Activated naive CD8-positive, alpha-beta T cell treated with anti-CD3 and anti-CD28 coated beads, Interleukin-2, amount 50 U/mL, for 24 hours (primary cell): ENCODE measurements around the gene CEMIP.

Source experiments
- ATAC-seq: fragments of 150-1000 bp; cut with Tn5 transposase; one replicate; pipeline ENCODE4 v1.10.0; 2021
- DNase-seq: peaks from one replicate; pipeline ENCODE4 v3.0.0; 2021
- H3K27ac Mint-ChIP-seq: one replicate; pipeline ENCODE4 v1.8.0; 2021; ENCODE audit warnings: mild to moderate bottlenecking, mixed read lengths
- H3K27me3 Mint-ChIP-seq: one replicate; pipeline ENCODE4 v1.8.0; 2021; ENCODE audit warnings: mixed read lengths
- H3K36me3 Mint-ChIP-seq: one replicate; pipeline ENCODE4 v1.8.0; 2021; ENCODE audit warnings: low read depth, mixed read lengths
- H3K4me1 Mint-ChIP-seq: one replicate; pipeline ENCODE4 v1.8.0; 2021; ENCODE audit warnings: mixed read lengths
- H3K4me3 Mint-ChIP-seq: one replicate; pipeline ENCODE4 v1.8.0; 2021; ENCODE audit warnings: mild to moderate bottlenecking, moderate library complexity, mixed read lengths
- H3K9me3 Mint-ChIP-seq: one replicate; pipeline ENCODE4 v1.8.0; 2021; ENCODE audit warnings: mixed read lengths

The CEMIP gene

DNA sequence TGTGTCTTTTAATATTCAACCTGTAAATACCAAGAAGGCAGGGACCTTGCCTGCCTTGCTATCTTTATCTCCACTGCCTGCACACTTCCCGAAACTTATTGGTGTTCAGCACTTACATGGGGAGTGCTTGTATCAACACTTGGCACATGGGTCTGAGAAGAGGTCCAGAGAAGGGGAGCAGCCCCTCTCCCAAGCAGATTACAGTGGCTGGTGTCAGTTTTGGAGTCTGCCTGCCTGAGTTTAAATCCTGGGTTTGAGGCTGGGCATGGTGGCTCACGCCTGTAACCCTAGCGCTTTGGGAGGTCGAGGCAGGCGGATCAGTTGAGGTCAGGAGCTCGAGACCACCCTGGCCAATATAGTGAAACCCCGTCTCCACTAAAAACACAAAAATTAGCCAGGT, 190.1 kb downstream of the CEMIP start:
- no peak overlapping the region for H3K27ac Mint-ChIP-seq
- no peak overlapping the region for H3K4me3 Mint-ChIP-seq
- DNase-seq (no peak), ATAC-seq (no peak)
- H3K27me3 Mint-ChIP-seq, result no peaks in the 10 kb centered on the region
- peaks cover 24% of the 10 kb centered on the region for H3K36me3 Mint-ChIP-seq
- peaks cover 9% of the 10 kb centered on the region for H3K4me1 Mint-ChIP-seq
- H3K9me3 Mint-ChIP-seq, result peaks cover 2% of the 10 kb centered on the region

- H3K36me3 Mint-ChIP-seq, result peaks cover 15% of the 10 kb centered on the region
- peak; percentile 66 for DNase-seq
- no peaks in the 10 kb centered on the region for H3K27me3 Mint-ChIP-seq
- H3K27ac Mint-ChIP-seq, result no peak overlapping the region
- H3K4me3 Mint-ChIP-seq, result no peak overlapping the region
- peaks cover 13% of the 10 kb centered on the region for H3K4me1 Mint-ChIP-seq
- ATAC-seq, result peak; percentile 46
- H3K9me3 Mint-ChIP-seq, result no peaks in the 10 kb centered on the region
Measured at GRCh38 chr15:80970018-80970657, 191.0 kb downstream of the CEMIP start.

DNA sequence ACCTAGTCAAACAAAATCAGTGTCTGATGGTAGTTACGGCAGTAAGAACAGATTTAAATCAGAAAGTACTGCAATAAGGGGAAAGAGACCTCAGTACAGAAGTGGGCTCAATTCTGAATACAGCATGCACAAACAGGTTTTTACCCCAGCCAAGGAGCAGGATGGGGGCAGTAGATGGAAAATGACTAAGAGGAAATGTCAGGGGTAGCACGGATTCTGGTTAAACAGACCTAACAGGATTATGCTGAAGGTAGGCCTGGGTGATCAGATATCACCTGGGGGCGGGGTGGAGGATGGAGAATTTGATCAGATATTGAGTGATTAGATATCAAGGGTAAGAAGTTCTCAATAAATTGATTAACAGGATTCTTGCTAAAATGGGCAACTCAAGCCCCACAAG, 191.5 kb downstream of the CEMIP start:
- peaks cover 19% of the 10 kb centered on the region for H3K4me1 Mint-ChIP-seq
- ATAC-seq, result no peak
- peaks cover 11% of the 10 kb centered on the region for H3K36me3 Mint-ChIP-seq
- H3K4me3 Mint-ChIP-seq, result no peak overlapping the region
- DNase-seq, result no peak
- no peaks in the 10 kb centered on the region for H3K27me3 Mint-ChIP-seq
- peak overlapping the region; percentile 10 for H3K27ac Mint-ChIP-seq
- H3K9me3 Mint-ChIP-seq, result no peaks in the 10 kb centered on the region

- H3K27ac Mint-ChIP-seq, result peak overlapping the region; percentile 10
- peaks cover 11% of the 10 kb centered on the region for H3K36me3 Mint-ChIP-seq
Measured at GRCh38 chr15:80971143-80971542, 192.0 kb downstream of the CEMIP start.

GRCh38 chr15:80972276-80972675, 193.1 kb downstream of the CEMIP start:
- H3K27ac Mint-ChIP-seq, result no peak overlapping the region

More at GRCh38 chr15:80971143-80971542, 192.0 kb downstream of the CEMIP start:
- no peaks in the 10 kb centered on the region for H3K9me3 Mint-ChIP-seq
- no peaks in the 10 kb centered on the region for H3K27me3 Mint-ChIP-seq
- H3K4me3 Mint-ChIP-seq, result no peak overlapping the region
- ATAC-seq (no peak), DNase-seq (no peak)
- peaks cover 20% of the 10 kb centered on the region for H3K4me1 Mint-ChIP-seq

GRCh38 chr15:80974914-80975313, 195.7 kb downstream of the CEMIP start:
- H3K27me3 Mint-ChIP-seq, result no peaks in the 10 kb centered on the region
- DNase-seq, result no peak
- H3K9me3 Mint-ChIP-seq, result no peaks in the 10 kb centered on the region
- peaks cover 31% of the 10 kb centered on the region for H3K36me3 Mint-ChIP-seq
- no peak for ATAC-seq
- no peak overlapping the region for H3K27ac Mint-ChIP-seq
- H3K4me3 Mint-ChIP-seq, result no peak overlapping the region
- peaks cover 49% of the 10 kb centered on the region for H3K4me1 Mint-ChIP-seq

More at GRCh38 chr15:80972276-80972675, 193.1 kb downstream of the CEMIP start:
- H3K4me1 Mint-ChIP-seq, result peaks cover 28% of the 10 kb centered on the region
- no peaks in the 10 kb centered on the region for H3K27me3 Mint-ChIP-seq
- no peaks in the 10 kb centered on the region for H3K9me3 Mint-ChIP-seq
- DNase-seq, result no peak
- ATAC-seq, result no peak
- H3K4me3 Mint-ChIP-seq, result no peak overlapping the region
- H3K36me3 Mint-ChIP-seq, result peaks cover 18% of the 10 kb centered on the region

GRCh38 chr15:80976851-80977250, 197.7 kb downstream of the CEMIP start:
- H3K4me3 Mint-ChIP-seq, result no peak overlapping the region
- peak overlapping the region; percentile 26 for H3K27ac Mint-ChIP-seq
- H3K36me3 Mint-ChIP-seq, result peaks cover 42% of the 10 kb centered on the region
- H3K4me1 Mint-ChIP-seq, result peaks cover 41% of the 10 kb centered on the region
- no peak for ATAC-seq
- no peaks in the 10 kb centered on the region for H3K9me3 Mint-ChIP-seq
- H3K27me3 Mint-ChIP-seq, result no peaks in the 10 kb centered on the region
- no peak for DNase-seq

DNA sequence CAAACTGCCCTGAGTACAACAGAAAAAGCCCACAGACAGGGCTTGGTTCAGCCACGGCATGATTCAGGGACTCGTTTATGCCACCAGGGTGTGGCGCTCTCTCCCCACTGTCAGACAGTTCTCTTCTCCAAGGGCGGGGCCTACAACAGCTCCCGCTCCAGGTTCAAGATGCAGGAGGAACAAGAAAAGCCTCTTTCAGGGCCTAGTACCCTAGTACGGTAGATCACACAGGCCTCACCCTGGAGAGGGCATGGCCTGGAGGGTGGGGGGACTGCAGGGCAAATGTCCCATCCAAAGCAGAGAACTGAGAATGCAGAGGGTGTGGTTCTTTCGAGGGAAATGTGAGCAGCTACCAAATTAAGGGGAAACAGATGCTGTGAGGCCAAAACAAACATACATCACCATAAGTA, 198.5 kb downstream of the CEMIP start:
- H3K36me3 Mint-ChIP-seq, result peaks cover 45% of the 10 kb centered on the region
- DNase-seq (peak; percentile 47), ATAC-seq (peak; percentile 54)
- H3K27ac Mint-ChIP-seq, result no peak overlapping the region
- H3K27me3 Mint-ChIP-seq, result no peaks in the 10 kb centered on the region
- H3K4me1 Mint-ChIP-seq, result peaks cover 46% of the 10 kb centered on the region
- H3K9me3 Mint-ChIP-seq, result no peaks in the 10 kb centered on the region
- no peak overlapping the region for H3K4me3 Mint-ChIP-seq

GRCh38 chr15:80978685-80979329, 199.6 kb downstream of the CEMIP start:
- H3K27me3 Mint-ChIP-seq, result no peaks in the 10 kb centered on the region
- peaks cover 49% of the 10 kb centered on the region for H3K36me3 Mint-ChIP-seq
- no peak for ATAC-seq
- H3K27ac Mint-ChIP-seq, result peak overlapping the region; percentile 33
- H3K9me3 Mint-ChIP-seq, result no peaks in the 10 kb centered on the region
- H3K4me1 Mint-ChIP-seq, result peaks cover 52% of the 10 kb centered on the region
- H3K4me3 Mint-ChIP-seq, result no peak overlapping the region
- DNase-seq, result no peak

GRCh38 chr15:80979538-80980200, 200.5 kb downstream of the CEMIP start:
- peaks cover 56% of the 10 kb centered on the region for H3K4me1 Mint-ChIP-seq
- H3K27ac Mint-ChIP-seq, result no peak overlapping the region
- no peaks in the 10 kb centered on the region for H3K27me3 Mint-ChIP-seq
- peaks cover 49% of the 10 kb centered on the region for H3K36me3 Mint-ChIP-seq
- ATAC-seq, result no peak
- DNase-seq, result no peak
- no peaks in the 10 kb centered on the region for H3K9me3 Mint-ChIP-seq
- H3K4me3 Mint-ChIP-seq, result no peak overlapping the region

DNA sequence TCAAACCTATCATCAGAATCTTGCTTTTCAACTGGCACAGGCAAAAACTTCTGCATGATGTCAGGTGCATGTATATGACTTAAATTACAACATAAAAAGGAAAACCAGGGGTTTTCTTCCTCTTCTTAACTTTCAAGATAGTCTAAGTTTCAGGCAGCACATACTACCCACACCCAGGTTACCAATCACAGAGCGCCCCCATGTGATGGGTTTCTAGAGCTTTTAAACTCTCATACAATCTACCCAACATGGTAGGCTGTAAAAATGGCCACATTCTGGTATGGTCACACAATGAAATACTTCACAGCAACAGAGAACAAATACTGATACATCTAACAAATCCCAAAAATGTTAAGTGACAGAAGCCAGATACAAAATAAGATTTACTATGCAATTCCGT, 203.0 kb downstream of the CEMIP start:
- Mint-ChIP-seq H3K4me1 (peaks cover 62% of the 10 kb centered on the region), H3K27ac (peak overlapping the region; percentile 34), H3K27me3 (no peaks in the 10 kb centered on the region), H3K4me3 (no peak overlapping the region), H3K9me3 (no peaks in the 10 kb centered on the region), H3K36me3 (peaks cover 45% of the 10 kb centered on the region)
- ATAC-seq (no peak), DNase-seq (no peak)

- Mint-ChIP-seq H3K9me3 (no peaks in the 10 kb centered on the region), H3K4me1 (peaks cover 61% of the 10 kb centered on the region), H3K36me3 (peaks cover 42% of the 10 kb centered on the region), H3K27me3 (no peaks in the 10 kb centered on the region), H3K27ac (no peak overlapping the region), H3K4me3 (no peak overlapping the region)
- no peak for DNase-seq
- no peak for ATAC-seq
Measured at GRCh38 chr15:80982839-80983238, 203.7 kb downstream of the CEMIP start.

DNA sequence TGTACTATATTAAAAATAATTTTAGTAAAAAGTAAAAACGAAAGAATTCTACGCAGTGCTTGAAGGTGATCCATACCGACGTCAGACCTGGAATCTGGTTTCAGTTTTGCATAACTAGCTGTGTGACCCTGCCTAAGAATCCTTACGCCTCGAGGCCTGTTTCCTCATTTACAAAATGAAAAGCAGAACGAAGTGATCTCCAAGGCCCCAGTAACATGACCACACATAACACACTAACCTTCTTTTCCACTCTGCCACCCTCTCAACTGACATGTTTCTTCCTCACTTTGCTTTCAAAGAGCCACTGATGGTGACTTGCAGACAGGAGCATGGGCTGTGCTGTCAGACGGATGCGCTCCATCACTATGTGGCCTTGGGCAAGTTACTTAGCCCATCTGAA, 205.7 kb downstream of the CEMIP start:
- ATAC-seq, result no peak
- Mint-ChIP-seq H3K27ac (peak overlapping the region; percentile 80), H3K27me3 (no peaks in the 10 kb centered on the region), H3K36me3 (peaks cover 39% of the 10 kb centered on the region), H3K9me3 (no peaks in the 10 kb centered on the region), H3K4me1 (peaks cover 59% of the 10 kb centered on the region), H3K4me3 (peak overlapping the region; percentile 42)
- no peak for DNase-seq

- no peak for DNase-seq
- H3K27ac Mint-ChIP-seq, result no peak overlapping the region
- no peak overlapping the region for H3K4me3 Mint-ChIP-seq
- ATAC-seq, result no peak
- H3K36me3 Mint-ChIP-seq, result peaks cover 29% of the 10 kb centered on the region
- H3K27me3 Mint-ChIP-seq, result no peaks in the 10 kb centered on the region
- no peaks in the 10 kb centered on the region for H3K9me3 Mint-ChIP-seq
- peaks cover 67% of the 10 kb centered on the region for H3K4me1 Mint-ChIP-seq
Measured at GRCh38 chr15:80985981-80986380, 206.8 kb downstream of the CEMIP start.

GRCh38 chr15:80986487-80986886, 207.3 kb downstream of the CEMIP start:
- peak overlapping the region; percentile 100 for H3K4me3 Mint-ChIP-seq
- no peak overlapping the region for H3K27ac Mint-ChIP-seq
- ATAC-seq (no peak), DNase-seq (no peak)
- H3K36me3 Mint-ChIP-seq, result peaks cover 29% of the 10 kb centered on the region
- peaks cover 72% of the 10 kb centered on the region for H3K4me1 Mint-ChIP-seq
- no peaks in the 10 kb centered on the region for H3K27me3 Mint-ChIP-seq
- no peaks in the 10 kb centered on the region for H3K9me3 Mint-ChIP-seq
